NCI-H226 (cell line): Measurements from ENCODE around the gene CXCL8.
A peak's percentile ranks its signal among the peaks of the same experiment; 100 is the strongest.

Experiments used
- DNase-seq: peaks from one replicate; pipeline ENCODE4 v3.0.0-alpha.2; 2015

Gene CXCL8

GRCh38 chr4:73718375-73719373 lies 21.7 kb upstream of the CXCL8 start:
- DNase-seq, result no peak

- peak; percentile 39 for DNase-seq
Measured at GRCh38 chr4:73721435-73721834, 18.9 kb upstream of the CXCL8 start.

GRCh38 chr4:73721909-73722308 lies 18.5 kb upstream of the CXCL8 start:
- no peak for DNase-seq

GRCh38 chr4:73723023-73723422 lies 17.3 kb upstream of the CXCL8 start:
- DNase-seq, result peak; percentile 42

GRCh38 chr4:73723928-73724327 lies 16.4 kb upstream of the CXCL8 start:
- no peak for DNase-seq

- DNase-seq, result no peak
Measured at GRCh38 chr4:73725510-73725909, 14.9 kb upstream of the CXCL8 start.

- DNase-seq, result peak; percentile 89
Measured at GRCh38 chr4:73725985-73726384, 14.4 kb upstream of the CXCL8 start.

GRCh38 chr4:73727685-73728084 lies 12.7 kb upstream of the CXCL8 start:
- no peak for DNase-seq

- no peak for DNase-seq
Measured at GRCh38 chr4:73728091-73728741, 12.2 kb upstream of the CXCL8 start.

GRCh38 chr4:73729534-73730165 lies 10.7 kb upstream of the CXCL8 start:
- peak; percentile 59 for DNase-seq

GRCh38 chr4:73730292-73730691 lies 10.1 kb upstream of the CXCL8 start:
- no peak for DNase-seq

GRCh38 chr4:73730867-73731266 lies 9.5 kb upstream of the CXCL8 start:
- DNase-seq, result no peak

- no peak for DNase-seq
Measured at GRCh38 chr4:73731968-73732610, 8.3 kb upstream of the CXCL8 start.

- DNase-seq, result no peak
Measured at GRCh38 chr4:73732759-73733431, 7.5 kb upstream of the CXCL8 start.

GRCh38 chr4:73734530-73735001 lies 5.8 kb upstream of the CXCL8 start:
- no peak for DNase-seq

GRCh38 chr4:73735231-73735630 lies 5.1 kb upstream of the CXCL8 start:
- no peak for DNase-seq

- DNase-seq, result no peak
Measured at GRCh38 chr4:73741031-73741749, 821 bp downstream of the CXCL8 start.

- DNase-seq, result no peak
Measured at GRCh38 chr4:73741750-73742489, 1.6 kb downstream of the CXCL8 start.

- DNase-seq, result no peak
Measured at GRCh38 chr4:73742490-73743160, 2.3 kb downstream of the CXCL8 start.

GRCh38 chr4:73743281-73743680 lies 2.9 kb downstream of the CXCL8 start:
- no peak for DNase-seq
